Measurements from ENCODE around the gene CRTAC1. TPM values are rescaled to one million over a fixed set of nuclear protein-coding genes. Genes with fewer than 3 reads are reported as not detected.

Gene CRTAC1
- total RNA-seq, 1 donor = not detected

- DNase-seq (ENCODE audit: low read depth) = no peak
- no peak for TF ChIP-seq CTCF (IDR thresholded peaks at IDR 0.05; ENCODE audit: insufficient read depth, low read length)
- no peak overlapping the region for H3K4me3 ChIP-seq (ENCODE audit: low read depth, low read length)
Measured at GRCh38 chr10:97820096-97820704, 210.2 kb downstream of the CRTAC1 start.

GRCh38 chr10:97818572-97818971, 211.8 kb downstream of the CRTAC1 start:
- no peak for TF ChIP-seq CTCF (IDR thresholded peaks at IDR 0.05; ENCODE audit: insufficient read depth, low read length)

GRCh38 chr10:97816609-97817008, 213.8 kb downstream of the CRTAC1 start:
- DNase-seq (ENCODE audit: low read depth) = no peak
- TF ChIP-seq CTCF (IDR thresholded peaks at IDR 0.05; ENCODE audit: insufficient read depth, low read length) = no peak

More at GRCh38 chr10:97818572-97818971, 211.8 kb downstream of the CRTAC1 start:
- no peak for DNase-seq (ENCODE audit: low read depth)
- no peak overlapping the region for H3K4me3 ChIP-seq (ENCODE audit: low read depth, low read length)

More at GRCh38 chr10:97816609-97817008, 213.8 kb downstream of the CRTAC1 start:
- no peak overlapping the region for H3K4me3 ChIP-seq (ENCODE audit: low read depth, low read length)

Small RNAs within 50 kb of the gene (small RNA-seq; reads per million reads assigned to genes)
- not detected for gene AL355301.1

Other genes starting within 250 kb of the CRTAC1 start
- not detected in 2 replicates for gene GOLGA7B, start 180.8 kb downstream of the CRTAC1 start, total RNA-seq (ENCODE audit: low replicate concordance)
- gene R3HCC1L, start 104.0 kb upstream of the CRTAC1 start, total RNA-seq (ENCODE audit: low replicate concordance) = 10.8 and 19.6 TPM in 2 replicates
- gene LOXL4, start 237.6 kb upstream of the CRTAC1 start, total RNA-seq (ENCODE audit: low replicate concordance) = 14.3 and 62.5 TPM in 2 replicates

All from fibroblast of the aortic adventitia (primary cell).